ENCODE data around the gene SLC39A6. TPM values are rescaled to one million over a fixed set of nuclear protein-coding genes. Genes with fewer than 3 reads are reported as not detected.

SLC39A6 gene
- total and polyA plus RNA-seq, 2 of the 13 experiments (the other 11 are each of a cell fraction or from before 2014, with no cell fraction given): 41.7 to 59.2 TPM

GRCh38 chr18:36152781-36153180 lies 23.6 kb upstream of the SLC39A6 start:
- ATAC-seq (no peak), DNase-seq (ENCODE audit: low spot score) (no peak), FAIRE-seq (no peak)
- H3K79me2 ChIP-seq (ENCODE audit: insufficient read depth, low read length): peaks cover 4% of the 10 kb centered on the region
- H3K9me3 ChIP-seq (ENCODE audit: low read length): no peaks in the 10 kb centered on the region
- no peak overlapping the region for H3K27ac ChIP-seq (ENCODE audit: extremely low read length, insufficient read depth, low read length)
- no peak overlapping the region for H3K4me2 ChIP-seq (ENCODE audit: low read depth, low read length)
- peaks cover 18 to 81% of the 10 kb centered on the region in 2 experiments for H3K36me3 ChIP-seq (replicated peaks in 1 of 2; ENCODE audit: control insufficient read depth in 1 of 2, insufficient read depth in 2 of 2, low read length in 2 of 2)
- WGBS (ENCODE audit: low lambda C conversion rate): 95% methylated on average over 1 of the region's 1 CpG
- H3K4me1 ChIP-seq (ENCODE audit: insufficient read depth, low read length): peaks cover 23% of the 10 kb centered on the region
- H3K27me3 ChIP-seq (ENCODE audit: control insufficient read depth in 1 of 2, insufficient read depth in 2 of 2, low read length in 2 of 2): no peaks in the 10 kb centered on the region
- no peak overlapping the region for H3K9ac ChIP-seq (ENCODE audit: insufficient read depth, low read depth, low read length)
- no TSS peak for BruUV-seq (replicated peaks)
- no peak overlapping the region for H2AFZ ChIP-seq (ENCODE audit: low read length)
- H3K4me3 ChIP-seq (replicated peaks in 1 of 3; ENCODE audit: insufficient read depth in 1 of 3, low read depth in 2 of 3, low read length in 3 of 3): no peak overlapping the region
- intact Hi-C loops (cut with micrococcal nuclease; ENCODE audit: unreplicated experiment) (no loop called here), in situ Hi-C loops (cut with HindIII; ENCODE audit: extremely low pct_ligation_motif_present, low pct_unique_long_range_greater_than_20kb) (no loop called here)
- no peaks in the 10 kb centered on the region for H4K20me1 ChIP-seq (ENCODE audit: insufficient read depth, low read length)
- POLR2A ChIA-PET: interaction anchor here (0.7 to 0.9 kb wide), 2 partner anchors 24 to 34 kb away, joined by 3 read pairs; partner anchors contain the start of gene SLC39A6
- CTCF ChIA-PET (ENCODE audit: low intra/inter-chr PET ratio, low total read pairs): no interaction called here
- TF ChIP-seq, protein P1, sequence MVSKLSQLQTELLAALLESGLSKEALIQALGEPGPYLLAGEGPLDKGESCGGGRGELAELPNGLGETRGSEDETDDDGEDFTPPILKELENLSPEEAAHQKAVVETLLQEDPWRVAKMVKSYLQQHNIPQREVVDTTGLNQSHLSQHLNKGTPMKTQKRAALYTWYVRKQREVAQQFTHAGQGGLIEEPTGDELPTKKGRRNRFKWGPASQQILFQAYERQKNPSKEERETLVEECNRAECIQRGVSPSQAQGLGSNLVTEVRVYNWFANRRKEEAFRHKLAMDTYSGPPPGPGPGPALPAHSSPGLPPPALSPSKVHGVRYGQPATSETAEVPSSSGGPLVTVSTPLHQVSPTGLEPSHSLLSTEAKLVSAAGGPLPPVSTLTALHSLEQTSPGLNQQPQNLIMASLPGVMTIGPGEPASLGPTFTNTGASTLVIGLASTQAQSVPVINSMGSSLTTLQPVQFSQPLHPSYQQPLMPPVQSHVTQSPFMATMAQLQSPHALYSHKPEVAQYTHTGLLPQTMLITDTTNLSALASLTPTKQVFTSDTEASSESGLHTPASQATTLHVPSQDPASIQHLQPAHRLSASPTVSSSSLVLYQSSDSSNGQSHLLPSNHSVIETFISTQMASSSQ (IDR thresholded peaks at IDR 0.05; ENCODE audit: low read depth): no peak
- TF ChIP-seq, protein P1 (CRISPR knock-in tag; IDR thresholded peaks at IDR 0.05; ENCODE audit: borderline replicate concordance): no peak
- TF ChIP-seq ZNF10 (CRISPR knock-in tag; IDR thresholded peaks at IDR 0.05; ENCODE audit: borderline replicate concordance, low read depth): no peak
- no peak for TF ChIP-seq ZNF251 (CRISPR knock-in tag; IDR thresholded peaks at IDR 0.05)
- TF ChIP-seq ZNF143 (CRISPR knock-in tag; IDR thresholded peaks at IDR 0.05): no peak
- TF ChIP-seq, protein P2, sequence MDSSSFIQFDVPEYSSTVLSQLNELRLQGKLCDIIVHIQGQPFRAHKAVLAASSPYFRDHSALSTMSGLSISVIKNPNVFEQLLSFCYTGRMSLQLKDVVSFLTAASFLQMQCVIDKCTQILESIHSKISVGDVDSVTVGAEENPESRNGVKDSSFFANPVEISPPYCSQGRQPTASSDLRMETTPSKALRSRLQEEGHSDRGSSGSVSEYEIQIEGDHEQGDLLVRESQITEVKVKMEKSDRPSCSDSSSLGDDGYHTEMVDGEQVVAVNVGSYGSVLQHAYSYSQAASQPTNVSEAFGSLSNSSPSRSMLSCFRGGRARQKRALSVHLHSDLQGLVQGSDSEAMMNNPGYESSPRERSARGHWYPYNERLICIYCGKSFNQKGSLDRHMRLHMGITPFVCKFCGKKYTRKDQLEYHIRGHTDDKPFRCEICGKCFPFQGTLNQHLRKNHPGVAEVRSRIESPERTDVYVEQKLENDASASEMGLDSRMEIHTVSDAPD (CRISPR knock-in tag; IDR thresholded peaks at IDR 0.05): no peak
- TF ChIP-seq LCORL (IDR thresholded peaks at IDR 0.05): no peak
- TF ChIP-seq LCORL (CRISPR knock-in tag; IDR thresholded peaks at IDR 0.05): no peak
- no peak for TF ChIP-seq ATRX (CRISPR knock-in tag; IDR thresholded peaks at IDR 0.05; ENCODE audit: borderline replicate concordance)
- TF ChIP-seq STAT6 (CRISPR knock-in tag; IDR thresholded peaks at IDR 0.05; ENCODE audit: borderline replicate concordance): no peak
- no peak for TF ChIP-seq SMAD3 (CRISPR knock-in tag; IDR thresholded peaks at IDR 0.05)
- TF ChIP-seq PRPF4 (IDR thresholded peaks at IDR 0.05; ENCODE audit: low read depth, low read length, poor library complexity, severe bottlenecking): no peak
- no peak for TF ChIP-seq PCBP1 (IDR thresholded peaks at IDR 0.05; ENCODE audit: borderline replicate concordance, low read depth, low read length)
- TF ChIP-seq TSC22D2 (CRISPR knock-in tag; IDR thresholded peaks at IDR 0.05; ENCODE audit: borderline replicate concordance): no peak
- TF ChIP-seq, protein P3, sequence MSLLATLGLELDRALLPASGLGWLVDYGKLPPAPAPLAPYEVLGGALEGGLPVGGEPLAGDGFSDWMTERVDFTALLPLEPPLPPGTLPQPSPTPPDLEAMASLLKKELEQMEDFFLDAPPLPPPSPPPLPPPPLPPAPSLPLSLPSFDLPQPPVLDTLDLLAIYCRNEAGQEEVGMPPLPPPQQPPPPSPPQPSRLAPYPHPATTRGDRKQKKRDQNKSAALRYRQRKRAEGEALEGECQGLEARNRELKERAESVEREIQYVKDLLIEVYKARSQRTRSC (CRISPR knock-in tag; IDR thresholded peaks at IDR 0.05; ENCODE audit: low read depth): no peak
